NCI-H146 (cell line): ENCODE results near the gene TSPY4.
"Not testable (repeated sequence)": the region's sequence is repeated elsewhere in the genome, so short reads cannot be mapped to it uniquely, and the experiment has no call there.

Experiments
- DNase-seq: peaks from one replicate; lab custom pipeline; 2025; lab: John Stamatoyannopoulos, UW

TSPY4 gene, protein sequence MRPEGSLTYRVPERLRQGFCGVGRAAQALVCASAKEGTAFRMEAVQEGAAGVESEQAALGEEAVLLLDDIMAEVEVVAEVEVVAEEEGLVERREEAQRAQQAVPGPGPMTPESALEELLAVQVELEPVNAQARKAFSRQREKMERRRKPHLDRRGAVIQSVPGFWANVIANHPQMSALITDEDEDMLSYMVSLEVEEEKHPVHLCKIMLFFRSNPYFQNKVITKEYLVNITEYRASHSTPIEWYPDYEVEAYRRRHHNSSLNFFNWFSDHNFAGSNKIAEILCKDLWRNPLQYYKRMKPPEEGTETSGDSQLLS

DNA sequence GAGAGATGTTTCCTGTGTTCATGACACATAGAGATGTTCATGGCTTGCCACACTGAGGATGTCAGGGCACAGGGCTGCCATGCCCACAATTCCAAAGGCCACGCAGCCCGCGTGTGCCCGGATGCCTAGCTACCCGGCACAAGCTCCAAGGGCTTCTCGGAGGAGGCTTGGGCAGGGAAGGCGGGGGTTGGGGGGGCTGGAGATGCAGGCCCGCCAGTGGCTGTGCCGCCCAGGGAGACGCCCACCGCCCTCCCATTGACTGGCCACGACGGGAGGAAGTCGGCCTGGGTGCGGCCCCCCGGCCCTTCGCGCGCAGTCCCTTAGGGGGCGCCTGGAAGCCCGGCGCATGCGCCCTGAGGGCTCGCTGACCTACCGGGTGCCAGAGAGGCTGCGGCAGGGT, at the start of gene TSPY4:
TSS of gene TSPY4 (plus strand) at position 301 of the 400 bp plus-strand sequence. CDS start at position 347, 46 bp downstream.
- DNase-seq: not testable (repeated sequence)

DNA sequence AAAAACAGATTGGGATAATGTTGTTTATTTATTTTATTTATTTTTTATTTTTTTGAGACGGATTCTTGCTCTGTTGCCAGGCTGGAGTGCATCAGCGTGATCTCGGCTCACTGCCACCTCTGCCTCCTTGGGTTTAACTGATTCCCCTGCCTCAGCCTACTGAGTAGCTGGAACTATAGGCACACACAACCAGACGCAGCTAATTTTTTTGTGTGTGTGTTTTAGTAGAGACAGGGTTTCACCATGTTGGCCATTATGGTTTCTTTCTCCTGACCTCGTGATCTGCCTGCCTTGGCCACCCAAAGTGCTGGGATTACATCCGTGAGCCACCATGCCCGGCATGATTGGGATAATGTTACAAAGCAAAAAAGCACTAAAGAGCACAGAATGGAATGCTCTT, 16.3 kb upstream of the TSPY4 start:
- DNase-seq: no peak

DNA sequence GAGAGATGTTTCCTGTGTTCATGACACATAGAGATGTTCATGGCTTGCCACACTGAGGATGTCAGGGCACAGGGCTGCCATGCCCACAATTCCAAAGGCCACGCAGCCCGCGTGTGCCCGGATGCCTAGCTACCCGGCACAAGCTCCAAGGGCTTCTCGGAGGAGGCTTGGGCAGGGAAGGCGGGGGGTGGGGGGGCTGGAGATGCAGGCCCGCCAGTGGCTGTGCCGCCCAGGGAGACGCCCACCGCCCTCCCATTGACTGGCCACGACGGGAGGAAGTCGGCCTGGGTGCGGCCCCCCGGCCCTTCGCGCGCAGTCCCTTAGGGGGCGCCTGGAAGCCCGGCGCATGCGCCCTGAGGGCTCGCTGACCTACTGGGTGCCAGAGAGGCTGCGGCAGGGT, 20.2 kb downstream of the TSPY4 start, which contains the start of gene TSPY8:
TSS of gene TSPY8 (plus strand) at position 301 of the 400 bp plus-strand sequence. CDS start at position 347, 46 bp downstream.
- DNase-seq: not testable (repeated sequence)
